NCI-H226 (cell line): ENCODE measurements around the gene SMAD3.
"Not testable (repeated sequence)": the region's sequence is repeated elsewhere in the genome, so short reads cannot be mapped to it uniquely, and the experiment has no call there.

Source experiments
- DNase-seq: peaks from one replicate; pipeline ENCODE4 v3.0.0-alpha.2; 2015

The SMAD3 gene

GRCh38 chr15:67063689-67064606, 1.5 kb upstream of the SMAD3 start:
- DNase-seq: peak; percentile 1

- DNase-seq: peak; percentile 1
These were observed 533 bp upstream of the SMAD3 start for GRCh38 chr15:67064607-67065530.

GRCh38 chr15:67066041-67066958, 898 bp downstream of the SMAD3 start:
- peak; percentile 40 for DNase-seq

GRCh38 chr15:67066959-67067853, 1.8 kb downstream of the SMAD3 start:
- peak; percentile 42 for DNase-seq

GRCh38 chr15:67067930-67068551, 2.6 kb downstream of the SMAD3 start:
- peak; percentile 37 for DNase-seq

GRCh38 chr15:67068710-67069400, 3.5 kb downstream of the SMAD3 start:
- peak; percentile 16 for DNase-seq

GRCh38 chr15:67070150-67070549, 4.7 kb downstream of the SMAD3 start:
- no peak for DNase-seq

GRCh38 chr15:67070892-67071664, 5.7 kb downstream of the SMAD3 start:
- DNase-seq: no peak

- no peak for DNase-seq
These were observed 7.0 kb downstream of the SMAD3 start for GRCh38 chr15:67072442-67072841.

GRCh38 chr15:67072958-67073357, 7.6 kb downstream of the SMAD3 start:
- DNase-seq: no peak

- DNase-seq: no peak
These were observed 9.5 kb downstream of the SMAD3 start for GRCh38 chr15:67074886-67075229.

- not testable (repeated sequence) for DNase-seq
These were observed 10.2 kb downstream of the SMAD3 start for GRCh38 chr15:67075555-67076135.

- DNase-seq: peak; percentile 88
These were observed 10.9 kb downstream of the SMAD3 start for GRCh38 chr15:67076147-67076843.

GRCh38 chr15:67077641-67078215, 12.3 kb downstream of the SMAD3 start:
- DNase-seq: no peak

GRCh38 chr15:67079361-67079760, 14.0 kb downstream of the SMAD3 start:
- no peak for DNase-seq

- DNase-seq: peak; percentile 89
These were observed 14.9 kb downstream of the SMAD3 start for GRCh38 chr15:67080118-67080899.

- DNase-seq: peak; percentile 77
These were observed 15.6 kb downstream of the SMAD3 start for GRCh38 chr15:67080900-67081431.
